Colonic mucosa (tissue), 4 donors: ENCODE data around the gene ATP6V1G3. TPM values are rescaled to one million over a fixed set of nuclear protein-coding genes. Genes with fewer than 3 reads are reported as not detected.

ENCODE experiments used
- DNase-seq: peaks from one replicate; pipeline ENCODE4 v3.0.0-alpha.2; 2020
- H3K27ac ChIP-seq: fragments of 200-600 bp; one replicate; pipeline ENCODE4 v1.8.0; 2021
- H3K27me3 ChIP-seq: fragments of 200-600 bp; one replicate; pipeline ENCODE4 v1.8.0; 2021
- H3K36me3 ChIP-seq: fragments of 200-600 bp; one replicate; pipeline ENCODE4 v1.8.0; 2021
- H3K4me1 ChIP-seq: fragments of 200-600 bp; one replicate; pipeline ENCODE4 v1.8.0; 2021; ENCODE audit warnings: mild to moderate bottlenecking
- H3K4me3 ChIP-seq: fragments of 200-600 bp; one replicate; pipeline ENCODE4 v1.8.0; 2021
- H3K9ac ChIP-seq, 2 donors: one replicate each; pipeline ENCODE4 v1.7.0; 2013; ENCODE audit warnings: control low read depth in 2 of 2, low read depth in 2 of 2, low read length in 2 of 2
- H3K9me3 ChIP-seq: fragments of 200-600 bp; one replicate; pipeline ENCODE4 v1.8.0; 2021
- intact Hi-C: fragments of 100-400 bp; cut with DNase I; formaldehyde crosslinking; loops from one replicate; pipeline ENCODE4 v1.14.1; 2022
- total RNA-seq, 2 donors: library from RNA; stranded (reverse); fragmentation: NEBNext Ultra II Directional in 1 of 2; extraction: Animal tissue kit (Norgen Biotek cat#: 25700) in 1 of 2; gene quantifications; one replicate each; pipeline ENCODE4 v1.2.1, GENCODE V29; 2021
- TF ChIP-seq, protein P1 (sequence below): fragments of 200-600 bp; IDR thresholded peaks from one replicate; pipeline ENCODE4 v1.8.0; 2022; ENCODE audit warnings: antibody characterized with exemption, mild to moderate bottlenecking
- donor health status: healthy.
- donor health status: DM: no; HTN: no; CAD: no.
- donor health status: DM: no; HTN: no; CAD: no.

The ATP6V1G3 gene
- total RNA-seq, 2 donors from 2014 or later: not detected

DNA sequence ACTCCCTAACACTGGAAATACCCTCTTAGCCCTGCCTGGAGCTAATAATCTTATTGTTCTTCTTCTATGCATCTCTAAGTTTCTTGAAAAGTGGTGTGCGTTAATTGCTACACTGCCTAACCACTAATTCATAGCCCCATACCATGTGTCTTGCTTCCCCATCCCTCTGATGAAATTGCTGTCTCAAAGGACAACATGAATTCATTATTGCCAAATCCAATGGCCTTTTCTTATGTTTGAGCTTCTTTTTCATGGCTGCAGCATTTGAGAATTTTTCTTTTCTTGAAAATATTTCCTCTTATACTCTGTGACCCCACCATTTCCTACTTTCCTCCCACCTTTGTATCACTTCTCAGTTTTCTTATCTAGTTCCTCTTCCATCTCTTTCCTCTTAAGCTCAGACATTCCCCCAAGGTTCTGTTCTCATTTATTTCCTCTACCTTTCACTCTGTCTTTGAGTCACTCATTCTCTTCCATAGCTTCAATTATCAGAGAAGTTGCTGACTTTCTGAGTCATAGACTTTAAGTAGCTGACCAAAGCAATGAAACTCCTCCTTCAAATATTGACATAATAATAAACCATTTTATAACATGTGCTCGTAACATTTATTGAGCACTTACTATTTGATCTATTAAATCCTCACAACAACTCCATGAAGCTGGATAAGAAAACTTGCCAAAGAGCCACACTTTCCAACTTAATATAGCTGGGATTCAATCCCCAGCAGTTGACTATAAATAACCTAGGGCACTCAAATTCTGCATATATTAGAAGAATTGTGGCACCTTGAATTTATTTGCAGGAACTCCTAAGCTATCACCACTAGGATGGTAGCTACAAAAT is 35.5 kb upstream of the ATP6V1G3 start:
- H3K4me1 ChIP-seq: no peaks in the 10 kb centered on the region
- no peaks in the 10 kb centered on the region for H3K27me3 ChIP-seq
- no peaks in the 10 kb centered on the region for H3K36me3 ChIP-seq
- H3K4me3 ChIP-seq: no peak overlapping the region
- no peaks in the 10 kb centered on the region for H3K9me3 ChIP-seq
- no peak for DNase-seq
- no peak overlapping the region for H3K9ac ChIP-seq
- no peak overlapping the region for H3K27ac ChIP-seq
- intact Hi-C loops: no loop called here
- TF ChIP-seq, protein P1, sequence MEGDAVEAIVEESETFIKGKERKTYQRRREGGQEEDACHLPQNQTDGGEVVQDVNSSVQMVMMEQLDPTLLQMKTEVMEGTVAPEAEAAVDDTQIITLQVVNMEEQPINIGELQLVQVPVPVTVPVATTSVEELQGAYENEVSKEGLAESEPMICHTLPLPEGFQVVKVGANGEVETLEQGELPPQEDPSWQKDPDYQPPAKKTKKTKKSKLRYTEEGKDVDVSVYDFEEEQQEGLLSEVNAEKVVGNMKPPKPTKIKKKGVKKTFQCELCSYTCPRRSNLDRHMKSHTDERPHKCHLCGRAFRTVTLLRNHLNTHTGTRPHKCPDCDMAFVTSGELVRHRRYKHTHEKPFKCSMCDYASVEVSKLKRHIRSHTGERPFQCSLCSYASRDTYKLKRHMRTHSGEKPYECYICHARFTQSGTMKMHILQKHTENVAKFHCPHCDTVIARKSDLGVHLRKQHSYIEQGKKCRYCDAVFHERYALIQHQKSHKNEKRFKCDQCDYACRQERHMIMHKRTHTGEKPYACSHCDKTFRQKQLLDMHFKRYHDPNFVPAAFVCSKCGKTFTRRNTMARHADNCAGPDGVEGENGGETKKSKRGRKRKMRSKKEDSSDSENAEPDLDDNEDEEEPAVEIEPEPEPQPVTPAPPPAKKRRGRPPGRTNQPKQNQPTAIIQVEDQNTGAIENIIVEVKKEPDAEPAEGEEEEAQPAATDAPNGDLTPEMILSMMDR: no peak

DNA sequence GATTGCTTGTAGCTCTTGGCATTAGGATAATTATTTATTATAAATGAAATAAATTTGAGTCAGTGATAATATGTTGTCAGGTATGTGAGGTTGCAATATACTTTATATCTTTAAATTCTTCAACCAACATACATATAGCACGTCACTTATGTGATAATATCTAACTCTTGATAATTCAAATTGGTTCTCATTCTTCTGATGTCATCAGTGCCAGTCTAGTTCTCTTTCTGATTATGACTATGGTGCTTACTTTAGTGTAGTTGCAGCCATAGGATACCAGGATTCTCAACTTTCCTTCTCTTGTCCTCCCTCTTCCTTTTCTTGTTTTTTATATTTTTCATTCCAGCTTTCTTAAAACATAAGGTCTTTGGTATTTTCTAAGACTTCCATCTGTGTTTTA is 34.8 kb upstream of the ATP6V1G3 start:
- Histone ChIP-seq H3K9ac (no peak overlapping the region), H3K9me3 (no peaks in the 10 kb centered on the region), H3K36me3 (no peaks in the 10 kb centered on the region), H3K4me1 (no peaks in the 10 kb centered on the region), H3K27ac (no peak overlapping the region), H3K27me3 (no peaks in the 10 kb centered on the region), H3K4me3 (no peak overlapping the region)
- DNase-seq: no peak
- intact Hi-C loops: no loop called here
- TF ChIP-seq, protein P1: no peak

DNA sequence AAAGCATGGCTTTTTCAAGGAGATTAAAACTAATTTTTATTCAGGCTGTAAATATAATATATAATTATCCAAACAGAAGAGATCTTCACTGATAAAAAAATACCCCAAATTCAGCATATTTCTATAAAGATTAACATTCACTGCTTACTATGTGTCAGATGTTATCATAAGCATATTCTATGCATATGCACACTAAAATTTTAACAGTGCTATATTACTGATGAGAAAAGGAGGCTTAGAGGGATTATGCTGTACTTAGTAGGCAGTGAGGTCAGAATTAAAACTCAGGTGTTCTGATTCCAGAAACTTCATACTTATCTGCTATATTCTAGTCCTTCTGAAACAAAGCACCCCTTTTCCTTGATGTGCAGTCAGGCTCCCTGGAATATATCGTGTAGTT is 33.8 kb upstream of the ATP6V1G3 start:
- TF ChIP-seq, protein P1: no peak
- intact Hi-C loops: no loop called here
- H3K27me3 ChIP-seq: no peaks in the 10 kb centered on the region

DNA sequence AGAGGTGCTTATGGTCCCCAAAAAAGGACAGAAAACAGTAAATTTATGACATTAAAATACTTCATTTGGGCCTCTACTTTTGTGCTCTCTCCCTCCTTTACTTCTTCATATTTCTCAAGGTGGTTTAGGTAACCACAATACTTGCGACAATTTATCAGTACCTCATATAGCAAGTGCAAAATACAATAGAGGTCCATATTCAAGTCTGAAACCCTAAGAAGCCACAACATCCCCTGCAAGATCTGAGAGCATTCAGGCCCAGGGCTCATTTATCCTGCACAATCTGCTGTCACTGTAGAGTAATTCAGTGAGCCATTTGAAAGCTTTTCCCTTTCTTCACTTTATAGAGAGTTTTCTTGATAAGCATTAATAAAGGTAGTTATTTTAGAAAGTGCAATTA is 24.2 kb upstream of the ATP6V1G3 start:
- Histone ChIP-seq H3K9me3 (no peaks in the 10 kb centered on the region), H3K27me3 (no peaks in the 10 kb centered on the region), H3K9ac (no peak overlapping the region), H3K27ac (no peak overlapping the region), H3K36me3 (no peaks in the 10 kb centered on the region), H3K4me3 (no peak overlapping the region), H3K4me1 (no peaks in the 10 kb centered on the region)
- TF ChIP-seq, protein P1: no peak
- no peak for DNase-seq
- intact Hi-C loops: no loop called here

More for the DNA sequence above, 33.8 kb upstream of the ATP6V1G3 start:
- Histone ChIP-seq H3K4me1 (no peaks in the 10 kb centered on the region), H3K4me3 (no peak overlapping the region), H3K9ac (no peak overlapping the region), H3K36me3 (no peaks in the 10 kb centered on the region), H3K9me3 (no peaks in the 10 kb centered on the region), H3K27ac (no peak overlapping the region)
- DNase-seq: no peak

DNA sequence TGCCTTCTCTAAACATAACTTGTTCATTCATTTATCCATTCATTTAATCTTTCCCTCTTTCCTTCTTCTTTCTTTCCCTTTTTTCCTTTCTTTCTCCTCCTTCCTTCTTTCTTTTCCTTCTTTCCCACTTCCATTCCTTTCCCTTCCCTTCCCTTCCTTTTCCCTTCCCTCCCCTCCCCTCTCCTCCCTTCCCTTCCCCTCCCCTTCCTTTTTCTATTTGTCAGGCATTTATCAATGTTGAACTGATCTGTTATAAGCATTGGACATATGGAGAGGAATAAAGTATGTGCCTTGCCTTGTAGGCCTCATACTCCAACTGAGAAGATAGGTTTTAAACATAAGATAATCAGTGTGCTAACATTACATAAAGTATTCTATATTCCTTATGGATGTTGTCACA is 23.7 kb upstream of the ATP6V1G3 start:
- Histone ChIP-seq H3K9ac (no peak overlapping the region), H3K27ac (no peak overlapping the region), H3K27me3 (no peaks in the 10 kb centered on the region), H3K4me1 (no peaks in the 10 kb centered on the region), H3K36me3 (no peaks in the 10 kb centered on the region), H3K4me3 (no peak overlapping the region), H3K9me3 (no peaks in the 10 kb centered on the region)
- TF ChIP-seq, protein P1: no peak
- DNase-seq: no peak
- intact Hi-C loops: no loop called here
